GM23338 (cell line): Measurements from ENCODE around the gene RNF145. TPM values are rescaled to one million over a fixed set of nuclear protein-coding genes. Genes with fewer than 3 reads are reported as not detected.

Source experiments
- ATAC-seq: fragments of 200-7000 bp; cut with Tn5 transposase; 3 replicates; pipeline ENCODE4 v1.9.1; 2020
- DNase-seq: peaks from one replicate; pipeline ENCODE4 v3.0.0-alpha.2; 2015; ENCODE audit warnings: low spot score
- H2AFZ ChIP-seq: fragments of 200-600 bp; sonication (generic); 2 replicates; pipeline ENCODE4 v1.8.0; 2016; ENCODE audit warnings: antibody characterized with exemption, mild to moderate bottlenecking, moderate library complexity
- H3F3A ChIP-seq: fragments of 200-600 bp; sonication (generic); replicated peaks from 2 replicates; pipeline ENCODE4 v1.8.0; 2017; ENCODE audit warnings: antibody characterized with exemption, mixed run types, low read depth
- H3K27ac ChIP-seq: fragments of 200-600 bp; sonication (generic); 2 replicates; pipeline ENCODE4 v1.6.1; 2016; ENCODE audit warnings: low read depth
- H3K27me3 ChIP-seq: fragments of 200-600 bp; sonication (generic); 2 replicates; pipeline ENCODE4 v1.8.0; 2016; ENCODE audit warnings: mild to moderate bottlenecking, mixed run types, moderate library complexity; ENCODE audit not compliant: insufficient read depth
- H3K36me3 ChIP-seq: fragments of 200-600 bp; sonication (generic); 2 replicates; pipeline ENCODE4 v1.8.0; 2016; ENCODE audit warnings: mild to moderate bottlenecking; ENCODE audit not compliant: insufficient read depth
- H3K4me1 ChIP-seq: fragments of 200-600 bp; sonication (generic); 2 replicates; pipeline ENCODE4 v1.8.0; 2016; ENCODE audit warnings: mild to moderate bottlenecking, moderate library complexity; ENCODE audit not compliant: insufficient read depth
- H3K4me2 ChIP-seq: fragments of 200-600 bp; sonication (generic); 2 replicates; pipeline ENCODE4 v1.7.1; 2017; ENCODE audit warnings: mixed run types
- H3K4me3 ChIP-seq: fragments of 200-600 bp; sonication (generic); 2 replicates; pipeline ENCODE4 v1.6.1; 2016; ENCODE audit warnings: mixed run types
- H3K79me2 ChIP-seq: fragments of 200-600 bp; sonication (generic); replicated peaks from 2 replicates; pipeline ENCODE4 v1.8.0; 2017; ENCODE audit warnings: mild to moderate bottlenecking; ENCODE audit not compliant: insufficient read depth
- H3K9me2 ChIP-seq: fragments of 200-600 bp; sonication (generic); 2 replicates; pipeline ENCODE4 v1.8.0; 2017; ENCODE audit not compliant: insufficient read depth
- H4K20me1 ChIP-seq: fragments of 200-600 bp; sonication (generic); replicated peaks from 2 replicates; pipeline ENCODE4 v1.8.0; 2017; ENCODE audit warnings: mild to moderate bottlenecking; ENCODE audit not compliant: insufficient read depth
- H3K27ac Mint-ChIP-seq: 2 replicates; pipeline ENCODE4 v1.8.0; 2020; ENCODE audit warnings: inconsistent platforms, mild to moderate bottlenecking, moderate library complexity, mixed read lengths
- H3K27me3 Mint-ChIP-seq: 3 replicates; pipeline ENCODE4 v1.8.0; 2022; ENCODE audit warnings: low read depth, mild to moderate bottlenecking, moderate library complexity, mixed read lengths, inconsistent platforms; ENCODE audit not compliant: insufficient read depth, poor library complexity
- H3K36me3 Mint-ChIP-seq: 3 replicates; pipeline ENCODE4 v1.8.0; 2021; ENCODE audit warnings: low read depth, mild to moderate bottlenecking, inconsistent platforms, moderate library complexity, mixed read lengths
- H3K4me1 Mint-ChIP-seq: 3 replicates; pipeline ENCODE4 v1.8.0; 2020; ENCODE audit warnings: mild to moderate bottlenecking, inconsistent platforms, mixed read lengths
- H3K4me3 Mint-ChIP-seq: 3 replicates; pipeline ENCODE4 v1.8.0; 2021; ENCODE audit warnings: moderate library complexity, mild to moderate bottlenecking, inconsistent platforms, mixed read lengths
- H3K9me3 Mint-ChIP-seq: 3 replicates; pipeline ENCODE4 v1.8.0; 2020; ENCODE audit warnings: moderate library complexity, mild to moderate bottlenecking, inconsistent platforms, mixed read lengths
- CREB1 ChIP-seq: fragments of 250-450 bp; sonication (Bioruptor Pico); IDR thresholded peaks from 2 replicates; pipeline ENCODE4 v1.5.0; 2020; ENCODE audit warnings: low read depth, mild to moderate bottlenecking, moderate library complexity
- EZH2 ChIP-seq: fragments of 200-600 bp; sonication (generic); IDR thresholded peaks from one replicate; pipeline ENCODE4 v1.8.0; 2017; ENCODE audit warnings: antibody characterized with exemption, mild to moderate bottlenecking, low read depth; ENCODE audit not compliant: unreplicated experiment
- JUNB ChIP-seq: IDR thresholded peaks from one replicate; pipeline ENCODE4 v1.6.1; 2016; ENCODE audit warnings: antibody characterized with exemption; ENCODE audit not compliant: unreplicated experiment
- NANOG ChIP-seq: IDR thresholded peaks from 2 replicates; pipeline ENCODE4 v1.6.1; 2016; ENCODE audit warnings: antibody characterized with exemption, borderline replicate concordance
- POLR2AphosphoS5 ChIP-seq: IDR thresholded peaks from 2 replicates; pipeline ENCODE4 v1.6.1; 2016; ENCODE audit warnings: antibody characterized with exemption, low read depth
- STAT1 ChIP-seq: IDR thresholded peaks from one replicate; pipeline ENCODE4 v1.6.1; 2016; ENCODE audit warnings: antibody characterized with exemption; ENCODE audit not compliant: unreplicated experiment
- ZNF114 ChIP-seq: fragments of 250-450 bp; sonication (Bioruptor Pico); IDR thresholded peaks from 2 replicates; pipeline ENCODE4 v1.5.0; 2020; ENCODE audit warnings: mild to moderate bottlenecking, moderate library complexity
- polyA plus RNA-seq: library from polyadenylated mRNA; unstranded; fragments of >200 nt; fragmentation: Nextera tagmentation; extraction: Ambion mirVana; gene quantifications from 2 replicates; pipeline ENCODE4 v1.2.1, GENCODE V29; 2016
- total RNA-seq: library from RNA; depleted of rRNA; stranded (reverse); fragments of >200 nt; shearing (Covaris generic); gene quantifications from 2 replicates; pipeline ENCODE4 v1.2.3, GENCODE V29; 2014
- TF ChIP-seq, protein P1 (sequence below), 2 experiments: fragments of 200-600 bp in 1 of 2; sonication (generic) in 1 of 2; conservative IDR thresholded peaks; 2 replicates each; pipeline versions ENCODE4 v1.5.1 to v1.6.1; 2016 to 2017; ENCODE audit warnings: antibody characterized with exemption in 2 of 2, low read depth in 2 of 2, mild to moderate bottlenecking in 2 of 2, moderate library complexity in 1 of 2
- TF ChIP-seq, protein P2 (sequence below): IDR thresholded peaks from 2 replicates; pipeline ENCODE4 v1.6.1; 2016; ENCODE audit warnings: antibody characterized with exemption
- TF ChIP-seq, protein P3 (sequence below): IDR thresholded peaks from one replicate; pipeline ENCODE4 v1.6.1; 2018; ENCODE audit warnings: antibody characterized with exemption; ENCODE audit not compliant: unreplicated experiment
- TF ChIP-seq, protein P4 (sequence below): fragments of 250-450 bp; sonication (Bioruptor Pico); IDR thresholded peaks from 2 replicates; pipeline ENCODE4 v1.5.0; 2020; ENCODE audit warnings: mild to moderate bottlenecking, moderate library complexity

RNF145 gene
- total and polyA plus RNA-seq, 2 experiments from 2014 or later: 15.6 to 43.5 TPM

DNA sequence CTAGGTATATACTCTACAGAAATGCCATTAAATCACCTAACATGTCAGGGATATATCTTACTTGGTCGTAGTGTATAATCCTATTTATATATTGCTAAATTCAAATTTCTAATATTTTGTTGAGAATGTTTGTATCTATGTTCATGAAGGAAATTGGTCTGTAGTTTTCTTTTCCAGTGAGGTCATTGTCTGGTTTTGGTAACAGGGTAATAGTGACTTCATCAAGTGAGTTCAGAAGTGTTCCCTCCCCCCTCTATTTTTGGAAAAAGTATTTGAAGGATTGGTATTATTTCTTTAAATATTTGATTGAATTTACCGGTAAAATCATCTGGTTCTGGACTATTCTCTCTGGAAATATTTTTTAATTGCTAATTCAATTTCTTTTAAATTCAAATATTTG, 86.2 kb downstream of the RNF145 start (continued):
- TF ChIP-seq, protein P1, sequence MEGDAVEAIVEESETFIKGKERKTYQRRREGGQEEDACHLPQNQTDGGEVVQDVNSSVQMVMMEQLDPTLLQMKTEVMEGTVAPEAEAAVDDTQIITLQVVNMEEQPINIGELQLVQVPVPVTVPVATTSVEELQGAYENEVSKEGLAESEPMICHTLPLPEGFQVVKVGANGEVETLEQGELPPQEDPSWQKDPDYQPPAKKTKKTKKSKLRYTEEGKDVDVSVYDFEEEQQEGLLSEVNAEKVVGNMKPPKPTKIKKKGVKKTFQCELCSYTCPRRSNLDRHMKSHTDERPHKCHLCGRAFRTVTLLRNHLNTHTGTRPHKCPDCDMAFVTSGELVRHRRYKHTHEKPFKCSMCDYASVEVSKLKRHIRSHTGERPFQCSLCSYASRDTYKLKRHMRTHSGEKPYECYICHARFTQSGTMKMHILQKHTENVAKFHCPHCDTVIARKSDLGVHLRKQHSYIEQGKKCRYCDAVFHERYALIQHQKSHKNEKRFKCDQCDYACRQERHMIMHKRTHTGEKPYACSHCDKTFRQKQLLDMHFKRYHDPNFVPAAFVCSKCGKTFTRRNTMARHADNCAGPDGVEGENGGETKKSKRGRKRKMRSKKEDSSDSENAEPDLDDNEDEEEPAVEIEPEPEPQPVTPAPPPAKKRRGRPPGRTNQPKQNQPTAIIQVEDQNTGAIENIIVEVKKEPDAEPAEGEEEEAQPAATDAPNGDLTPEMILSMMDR (conservative IDR thresholded peaks at IDR 0.05; ENCODE audit: low read depth in 2 of 2): no peak
- TF ChIP-seq, protein P2, sequence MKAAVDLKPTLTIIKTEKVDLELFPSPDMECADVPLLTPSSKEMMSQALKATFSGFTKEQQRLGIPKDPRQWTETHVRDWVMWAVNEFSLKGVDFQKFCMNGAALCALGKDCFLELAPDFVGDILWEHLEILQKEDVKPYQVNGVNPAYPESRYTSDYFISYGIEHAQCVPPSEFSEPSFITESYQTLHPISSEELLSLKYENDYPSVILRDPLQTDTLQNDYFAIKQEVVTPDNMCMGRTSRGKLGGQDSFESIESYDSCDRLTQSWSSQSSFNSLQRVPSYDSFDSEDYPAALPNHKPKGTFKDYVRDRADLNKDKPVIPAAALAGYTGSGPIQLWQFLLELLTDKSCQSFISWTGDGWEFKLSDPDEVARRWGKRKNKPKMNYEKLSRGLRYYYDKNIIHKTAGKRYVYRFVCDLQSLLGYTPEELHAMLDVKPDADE: no peak
- TF ChIP-seq NANOG: no peak
- no peak for TF ChIP-seq STAT1
- no peak for TF ChIP-seq JUNB
- no peak for TF ChIP-seq ZNF114 (CRISPR knock-in tag)

DNA sequence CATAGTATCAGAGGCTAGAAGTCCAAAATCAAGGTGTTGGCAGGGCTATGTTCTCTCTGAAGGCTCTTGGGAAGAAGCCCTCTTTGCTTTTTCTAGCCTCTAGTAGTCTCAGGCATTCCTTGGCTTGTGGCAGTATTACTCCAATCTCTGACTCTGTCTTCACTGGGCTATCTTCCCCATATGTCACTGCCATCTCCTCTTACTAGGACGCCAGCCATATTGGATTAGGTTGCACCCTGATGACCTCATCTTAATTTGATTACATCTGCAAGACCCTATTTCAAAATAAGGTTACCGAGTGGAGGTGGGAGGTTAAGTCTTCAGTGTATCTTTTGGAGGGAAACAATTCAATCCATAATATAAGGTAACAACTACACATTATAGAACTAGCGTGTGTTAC, 88.3 kb downstream of the RNF145 start:
- peaks cover 18% of the 10 kb centered on the region; the same call in 2 of the 3 replicates for H3K9me3 Mint-ChIP-seq
- H3K4me3 Mint-ChIP-seq: no peak overlapping the region

More for the DNA sequence above, 88.3 kb downstream of the RNF145 start:
- Histone ChIP-seq H3K4me2 (no peak overlapping the region), H4K20me1 (no peaks in the 10 kb centered on the region), H3K79me2 (no peaks in the 10 kb centered on the region), H3K27ac (no peak overlapping the region), H3K4me1 (no peaks in the 10 kb centered on the region), H2AFZ (no peak overlapping the region), H3F3A (no peaks in the 10 kb centered on the region), H3K36me3 (no peaks in the 10 kb centered on the region), H3K9me2 (no peaks in the 10 kb centered on the region), H3K27me3 (no peaks in the 10 kb centered on the region), H3K4me3 (no peak overlapping the region)
- H3K27me3 Mint-ChIP-seq: peaks cover 3% of the 10 kb centered on the region
- TF ChIP-seq, protein P3, sequence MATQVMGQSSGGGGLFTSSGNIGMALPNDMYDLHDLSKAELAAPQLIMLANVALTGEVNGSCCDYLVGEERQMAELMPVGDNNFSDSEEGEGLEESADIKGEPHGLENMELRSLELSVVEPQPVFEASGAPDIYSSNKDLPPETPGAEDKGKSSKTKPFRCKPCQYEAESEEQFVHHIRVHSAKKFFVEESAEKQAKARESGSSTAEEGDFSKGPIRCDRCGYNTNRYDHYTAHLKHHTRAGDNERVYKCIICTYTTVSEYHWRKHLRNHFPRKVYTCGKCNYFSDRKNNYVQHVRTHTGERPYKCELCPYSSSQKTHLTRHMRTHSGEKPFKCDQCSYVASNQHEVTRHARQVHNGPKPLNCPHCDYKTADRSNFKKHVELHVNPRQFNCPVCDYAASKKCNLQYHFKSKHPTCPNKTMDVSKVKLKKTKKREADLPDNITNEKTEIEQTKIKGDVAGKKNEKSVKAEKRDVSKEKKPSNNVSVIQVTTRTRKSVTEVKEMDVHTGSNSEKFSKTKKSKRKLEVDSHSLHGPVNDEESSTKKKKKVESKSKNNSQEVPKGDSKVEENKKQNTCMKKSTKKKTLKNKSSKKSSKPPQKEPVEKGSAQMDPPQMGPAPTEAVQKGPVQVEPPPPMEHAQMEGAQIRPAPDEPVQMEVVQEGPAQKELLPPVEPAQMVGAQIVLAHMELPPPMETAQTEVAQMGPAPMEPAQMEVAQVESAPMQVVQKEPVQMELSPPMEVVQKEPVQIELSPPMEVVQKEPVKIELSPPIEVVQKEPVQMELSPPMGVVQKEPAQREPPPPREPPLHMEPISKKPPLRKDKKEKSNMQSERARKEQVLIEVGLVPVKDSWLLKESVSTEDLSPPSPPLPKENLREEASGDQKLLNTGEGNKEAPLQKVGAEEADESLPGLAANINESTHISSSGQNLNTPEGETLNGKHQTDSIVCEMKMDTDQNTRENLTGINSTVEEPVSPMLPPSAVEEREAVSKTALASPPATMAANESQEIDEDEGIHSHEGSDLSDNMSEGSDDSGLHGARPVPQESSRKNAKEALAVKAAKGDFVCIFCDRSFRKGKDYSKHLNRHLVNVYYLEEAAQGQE: no peak
- TF ChIP-seq ZNF114 (CRISPR knock-in tag) (no peak), STAT1 (no peak), JUNB (no peak), EZH2 (no peak), CREB1 (CRISPR knock-in tag) (no peak), NANOG (no peak), POLR2AphosphoS5 (no peak)
- TF ChIP-seq, protein P4, sequence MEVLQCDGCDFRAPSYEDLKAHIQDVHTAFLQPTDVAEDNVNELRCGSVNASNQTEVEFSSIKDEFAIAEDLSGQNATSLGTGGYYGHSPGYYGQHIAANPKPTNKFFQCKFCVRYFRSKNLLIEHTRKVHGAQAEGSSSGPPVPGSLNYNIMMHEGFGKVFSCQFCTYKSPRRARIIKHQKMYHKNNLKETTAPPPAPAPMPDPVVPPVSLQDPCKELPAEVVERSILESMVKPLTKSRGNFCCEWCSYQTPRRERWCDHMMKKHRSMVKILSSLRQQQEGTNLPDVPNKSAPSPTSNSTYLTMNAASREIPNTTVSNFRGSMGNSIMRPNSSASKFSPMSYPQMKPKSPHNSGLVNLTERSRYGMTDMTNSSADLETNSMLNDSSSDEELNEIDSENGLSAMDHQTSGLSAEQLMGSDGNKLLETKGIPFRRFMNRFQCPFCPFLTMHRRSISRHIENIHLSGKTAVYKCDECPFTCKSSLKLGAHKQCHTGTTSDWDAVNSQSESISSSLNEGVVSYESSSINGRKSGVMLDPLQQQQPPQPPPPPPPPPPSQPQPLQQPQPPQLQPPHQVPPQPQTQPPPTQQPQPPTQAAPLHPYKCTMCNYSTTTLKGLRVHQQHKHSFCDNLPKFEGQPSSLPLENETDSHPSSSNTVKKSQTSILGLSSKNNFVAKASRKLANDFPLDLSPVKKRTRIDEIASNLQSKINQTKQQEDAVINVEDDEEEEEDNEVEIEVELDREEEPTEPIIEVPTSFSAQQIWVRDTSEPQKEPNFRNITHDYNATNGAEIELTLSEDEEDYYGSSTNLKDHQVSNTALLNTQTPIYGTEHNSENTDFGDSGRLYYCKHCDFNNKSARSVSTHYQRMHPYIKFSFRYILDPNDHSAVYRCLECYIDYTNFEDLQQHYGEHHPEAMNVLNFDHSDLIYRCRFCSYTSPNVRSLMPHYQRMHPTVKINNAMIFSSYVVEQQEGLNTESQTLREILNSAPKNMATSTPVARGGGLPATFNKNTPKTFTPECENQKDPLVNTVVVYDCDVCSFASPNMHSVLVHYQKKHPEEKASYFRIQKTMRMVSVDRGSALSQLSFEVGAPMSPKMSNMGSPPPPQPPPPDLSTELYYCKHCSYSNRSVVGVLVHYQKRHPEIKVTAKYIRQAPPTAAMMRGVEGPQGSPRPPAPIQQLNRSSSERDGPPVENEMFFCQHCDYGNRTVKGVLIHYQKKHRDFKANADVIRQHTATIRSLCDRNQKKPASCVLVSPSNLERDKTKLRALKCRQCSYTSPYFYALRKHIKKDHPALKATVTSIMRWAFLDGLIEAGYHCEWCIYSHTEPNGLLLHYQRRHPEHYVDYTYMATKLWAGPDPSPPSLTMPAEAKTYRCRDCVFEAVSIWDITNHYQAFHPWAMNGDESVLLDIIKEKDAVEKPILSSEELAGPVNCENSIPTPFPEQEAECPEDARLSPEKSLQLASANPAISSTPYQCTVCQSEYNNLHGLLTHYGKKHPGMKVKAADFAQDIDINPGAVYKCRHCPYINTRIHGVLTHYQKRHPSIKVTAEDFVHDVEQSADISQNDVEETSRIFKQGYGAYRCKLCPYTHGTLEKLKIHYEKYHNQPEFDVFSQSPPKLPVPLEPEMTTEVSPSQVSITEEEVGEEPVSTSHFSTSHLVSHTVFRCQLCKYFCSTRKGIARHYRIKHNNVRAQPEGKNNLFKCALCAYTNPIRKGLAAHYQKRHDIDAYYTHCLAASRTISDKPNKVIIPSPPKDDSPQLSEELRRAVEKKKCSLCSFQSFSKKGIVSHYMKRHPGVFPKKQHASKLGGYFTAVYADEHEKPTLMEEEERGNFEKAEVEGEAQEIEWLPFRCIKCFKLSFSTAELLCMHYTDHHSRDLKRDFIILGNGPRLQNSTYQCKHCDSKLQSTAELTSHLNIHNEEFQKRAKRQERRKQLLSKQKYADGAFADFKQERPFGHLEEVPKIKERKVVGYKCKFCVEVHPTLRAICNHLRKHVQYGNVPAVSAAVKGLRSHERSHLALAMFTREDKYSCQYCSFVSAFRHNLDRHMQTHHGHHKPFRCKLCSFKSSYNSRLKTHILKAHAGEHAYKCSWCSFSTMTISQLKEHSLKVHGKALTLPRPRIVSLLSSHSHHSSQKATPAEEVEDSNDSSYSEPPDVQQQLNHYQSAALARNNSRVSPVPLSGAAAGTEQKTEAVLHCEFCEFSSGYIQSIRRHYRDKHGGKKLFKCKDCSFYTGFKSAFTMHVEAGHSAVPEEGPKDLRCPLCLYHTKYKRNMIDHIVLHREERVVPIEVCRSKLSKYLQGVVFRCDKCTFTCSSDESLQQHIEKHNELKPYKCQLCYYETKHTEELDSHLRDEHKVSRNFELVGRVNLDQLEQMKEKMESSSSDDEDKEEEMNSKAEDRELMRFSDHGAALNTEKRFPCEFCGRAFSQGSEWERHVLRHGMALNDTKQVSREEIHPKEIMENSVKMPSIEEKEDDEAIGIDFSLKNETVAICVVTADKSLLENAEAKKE: no peak
- TF ChIP-seq, protein P2: no peak
- no peak for DNase-seq
- no peak overlapping the region for H3K27ac Mint-ChIP-seq
- no peak for ATAC-seq
- peaks cover 4% of the 10 kb centered on the region; the same call in 1 of the 3 replicates for H3K36me3 Mint-ChIP-seq
- H3K4me1 Mint-ChIP-seq: no peaks in the 10 kb centered on the region; the same call in 2 of the 3 replicates
